Endodermal cell (in vitro differentiated cells): ENCODE data around the gene SPINK4. TPM values are rescaled to one million over a fixed set of nuclear protein-coding genes. Genes with fewer than 3 reads are reported as not detected.

Source experiments
- DNase-seq: peaks from one replicate; pipeline ENCODE4 v3.0.0-alpha.2; 2017
- H3K27ac ChIP-seq: 2 replicates; pipeline ENCODE4 v1.5.1; 2013; ENCODE audit warnings: mild to moderate bottlenecking, low read depth, low read length, moderate library complexity
- H3K27me3 ChIP-seq: 2 replicates; pipeline ENCODE4 v1.6.1; 2013; ENCODE audit warnings: mild to moderate bottlenecking, low read length, moderate library complexity; ENCODE audit not compliant: insufficient read depth, control insufficient read depth, poor library complexity, severe bottlenecking
- H3K36me3 ChIP-seq: 2 replicates; pipeline ENCODE4 v1.7.0; 2013; ENCODE audit warnings: mild to moderate bottlenecking, low read length, moderate library complexity; ENCODE audit not compliant: control insufficient read depth, insufficient read depth
- H3K4me1 ChIP-seq: one replicate; pipeline ENCODE4 v1.7.0; 2013; ENCODE audit warnings: low read length; ENCODE audit not compliant: control insufficient read depth, insufficient read depth
- H3K4me3 ChIP-seq: 2 replicates; pipeline ENCODE4 v1.5.1; 2013; ENCODE audit warnings: mild to moderate bottlenecking, low read length, moderate library complexity
- H3K9ac ChIP-seq: 2 replicates; pipeline ENCODE4 v1.6.1; 2013; ENCODE audit warnings: mild to moderate bottlenecking, low read length, moderate library complexity; ENCODE audit not compliant: poor library complexity, severe bottlenecking; ENCODE audit errors: extremely low read depth
- H3K9me3 ChIP-seq: 2 replicates; pipeline ENCODE4 v1.6.1; 2013; ENCODE audit warnings: mild to moderate bottlenecking, low read length, moderate library complexity; ENCODE audit not compliant: control insufficient read depth
- H3K27ac Mint-ChIP-seq: 2 replicates; pipeline ENCODE4 v1.8.0; 2020; ENCODE audit warnings: mixed read lengths
- H3K27me3 Mint-ChIP-seq: 2 replicates; pipeline ENCODE4 v1.8.0; 2021; ENCODE audit warnings: mild to moderate bottlenecking, mixed read lengths; ENCODE audit not compliant: insufficient read depth
- H3K36me3 Mint-ChIP-seq: 2 replicates; pipeline ENCODE4 v1.8.0; 2020; ENCODE audit warnings: low read depth, mixed read lengths
- H3K4me1 Mint-ChIP-seq: 2 replicates; pipeline ENCODE4 v1.8.0; 2020; ENCODE audit warnings: mixed read lengths
- H3K4me3 Mint-ChIP-seq: 2 replicates; pipeline ENCODE4 v1.8.0; 2020; ENCODE audit warnings: mild to moderate bottlenecking, moderate library complexity, mixed read lengths
- H3K9me3 Mint-ChIP-seq: 2 replicates; pipeline ENCODE4 v1.8.0; 2020; ENCODE audit warnings: mild to moderate bottlenecking, mixed read lengths
- CTCF ChIP-seq: fragments of 200-600 bp; sonication (generic); conservative IDR thresholded peaks from 2 replicates; pipeline ENCODE4 v1.5.0; 2021; ENCODE audit warnings: antibody characterized with exemption, mild to moderate bottlenecking
- WGBS, 2 experiments: methylation state at CpG; one replicate each; pipeline versions ENCODE4 v1.1.5 to v1.1.7; 2013; ENCODE audit warnings: missing lambda C conversion rate in 2 of 2, mixed read lengths in 1 of 2; ENCODE audit not compliant: insufficient coverage in 1 of 2, insufficient read length in 1 of 2; 5-methylcytosine and 5-hydroxymethylcytosine counted together
- total RNA-seq, 2 donors: library from RNA; stranded (reverse); fragmentation: NEBNext Ultra II Directional in 1 of 2; extraction: Animal tissue kit (Norgen Biotek cat#: 25700) in 1 of 2; gene quantifications; 2 replicates in 1 of 2; 3 replicates in 1 of 2; pipeline ENCODE4 v1.2.1, GENCODE V29; 2021

SPINK4 gene
- total RNA-seq, 2 donors from 2014 or later: 1.3 to 1.4 TPM

GRCh38 chr9:33202018-33202417 lies 37.9 kb upstream of the SPINK4 start:
- Mint-ChIP-seq H3K27ac (no peak overlapping the region), H3K4me1 (peaks cover 4% of the 10 kb centered on the region), H3K36me3 (no peaks in the 10 kb centered on the region), H3K4me3 (no peak overlapping the region), H3K27me3 (peaks cover 14% of the 10 kb centered on the region), H3K9me3 (no peaks in the 10 kb centered on the region)
- no peak overlapping the region for H3K9ac ChIP-seq
- H3K36me3 ChIP-seq: no peaks in the 10 kb centered on the region
- H3K4me3 ChIP-seq: no peak overlapping the region
- no peaks in the 10 kb centered on the region for H3K9me3 ChIP-seq
- no peaks in the 10 kb centered on the region for H3K4me1 ChIP-seq
- TF ChIP-seq CTCF: no peak
- H3K27me3 ChIP-seq: peaks cover 10% of the 10 kb centered on the region
- 95 to 100% methylated on average over 1 of the region's 1 CpG for WGBS, 2 experiments
- H3K27ac ChIP-seq: no peak overlapping the region
- DNase-seq: no peak

GRCh38 chr9:33202552-33203201 lies 37.3 kb upstream of the SPINK4 start:
- DNase-seq: no peak
- no peak for TF ChIP-seq CTCF
- Histone ChIP-seq H3K9me3 (no peaks in the 10 kb centered on the region), H3K36me3 (no peaks in the 10 kb centered on the region), H3K27ac (no peak overlapping the region), H3K9ac (no peak overlapping the region), H3K4me3 (no peak overlapping the region), H3K27me3 (peaks cover 10% of the 10 kb centered on the region), H3K4me1 (no peaks in the 10 kb centered on the region)
- Mint-ChIP-seq H3K9me3 (no peaks in the 10 kb centered on the region), H3K4me1 (peaks cover 3% of the 10 kb centered on the region), H3K27me3 (peaks cover 14% of the 10 kb centered on the region), H3K4me3 (no peak overlapping the region), H3K27ac (no peak overlapping the region), H3K36me3 (no peaks in the 10 kb centered on the region)
- 78% methylated on average over 7 to 11 of the region's 11 CpGs for WGBS, 2 experiments

GRCh38 chr9:33209394-33209793 lies 30.6 kb upstream of the SPINK4 start:
- no peak for DNase-seq
- Mint-ChIP-seq H3K4me1 (peaks cover 6% of the 10 kb centered on the region), H3K27ac (no peak overlapping the region), H3K9me3 (no peaks in the 10 kb centered on the region), H3K4me3 (no peak overlapping the region), H3K36me3 (no peaks in the 10 kb centered on the region), H3K27me3 (no peaks in the 10 kb centered on the region)
- H3K36me3 ChIP-seq: no peaks in the 10 kb centered on the region
- peaks cover 2% of the 10 kb centered on the region for H3K27me3 ChIP-seq
- H3K4me1 ChIP-seq: peaks cover 7% of the 10 kb centered on the region
- 96 to 100% methylated on average over 1 of the region's 1 CpG for WGBS, 2 experiments
- no peaks in the 10 kb centered on the region for H3K9me3 ChIP-seq
- H3K27ac ChIP-seq: no peak overlapping the region
- no peak overlapping the region for H3K4me3 ChIP-seq
- no peak for TF ChIP-seq CTCF
- no peak overlapping the region for H3K9ac ChIP-seq
